Omental fat pad (tissue), 4 donors: ENCODE measurements around the gene MED16. TPM values are rescaled to one million over a fixed set of nuclear protein-coding genes. Genes with fewer than 3 reads are reported as not detected.

Experiments
- ATAC-seq: fragments of 150-250 bp; one replicate; pipeline ENCODE4 v1.9.1; 2016; ENCODE audit warnings: mild to moderate bottlenecking, moderate library complexity; ENCODE audit not compliant: low FRiP score
- DNase-seq: peaks from one replicate; pipeline ENCODE4 v3.0.0-alpha.2; 2019; ENCODE audit warnings: low spot score
- total RNA-seq, 4 donors: library from RNA; depleted of rRNA; stranded (reverse); fragments of >200 nt; gene quantifications; one replicate each; pipeline ENCODE4 v1.1.0, GENCODE V29; 2016
- TF ChIP-seq, protein P1 (sequence below), 3 donors: fragments of 450-650 bp; IDR thresholded peaks; one replicate each; pipeline ENCODE4 v1.5.1; 2016 to 2017; ENCODE audit warnings: antibody characterized with exemption in 3 of 3, mild to moderate bottlenecking in 3 of 3, moderate library complexity in 2 of 3

MED16 gene, protein sequence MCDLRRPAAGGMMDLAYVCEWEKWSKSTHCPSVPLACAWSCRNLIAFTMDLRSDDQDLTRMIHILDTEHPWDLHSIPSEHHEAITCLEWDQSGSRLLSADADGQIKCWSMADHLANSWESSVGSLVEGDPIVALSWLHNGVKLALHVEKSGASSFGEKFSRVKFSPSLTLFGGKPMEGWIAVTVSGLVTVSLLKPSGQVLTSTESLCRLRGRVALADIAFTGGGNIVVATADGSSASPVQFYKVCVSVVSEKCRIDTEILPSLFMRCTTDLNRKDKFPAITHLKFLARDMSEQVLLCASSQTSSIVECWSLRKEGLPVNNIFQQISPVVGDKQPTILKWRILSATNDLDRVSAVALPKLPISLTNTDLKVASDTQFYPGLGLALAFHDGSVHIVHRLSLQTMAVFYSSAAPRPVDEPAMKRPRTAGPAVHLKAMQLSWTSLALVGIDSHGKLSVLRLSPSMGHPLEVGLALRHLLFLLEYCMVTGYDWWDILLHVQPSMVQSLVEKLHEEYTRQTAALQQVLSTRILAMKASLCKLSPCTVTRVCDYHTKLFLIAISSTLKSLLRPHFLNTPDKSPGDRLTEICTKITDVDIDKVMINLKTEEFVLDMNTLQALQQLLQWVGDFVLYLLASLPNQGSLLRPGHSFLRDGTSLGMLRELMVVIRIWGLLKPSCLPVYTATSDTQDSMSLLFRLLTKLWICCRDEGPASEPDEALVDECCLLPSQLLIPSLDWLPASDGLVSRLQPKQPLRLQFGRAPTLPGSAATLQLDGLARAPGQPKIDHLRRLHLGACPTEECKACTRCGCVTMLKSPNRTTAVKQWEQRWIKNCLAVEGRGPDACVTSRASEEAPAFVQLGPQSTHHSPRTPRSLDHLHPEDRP
- total RNA-seq = 10 to 100 TPM; 20.1 to 34.0 (median 24.5) TPM

DNA sequence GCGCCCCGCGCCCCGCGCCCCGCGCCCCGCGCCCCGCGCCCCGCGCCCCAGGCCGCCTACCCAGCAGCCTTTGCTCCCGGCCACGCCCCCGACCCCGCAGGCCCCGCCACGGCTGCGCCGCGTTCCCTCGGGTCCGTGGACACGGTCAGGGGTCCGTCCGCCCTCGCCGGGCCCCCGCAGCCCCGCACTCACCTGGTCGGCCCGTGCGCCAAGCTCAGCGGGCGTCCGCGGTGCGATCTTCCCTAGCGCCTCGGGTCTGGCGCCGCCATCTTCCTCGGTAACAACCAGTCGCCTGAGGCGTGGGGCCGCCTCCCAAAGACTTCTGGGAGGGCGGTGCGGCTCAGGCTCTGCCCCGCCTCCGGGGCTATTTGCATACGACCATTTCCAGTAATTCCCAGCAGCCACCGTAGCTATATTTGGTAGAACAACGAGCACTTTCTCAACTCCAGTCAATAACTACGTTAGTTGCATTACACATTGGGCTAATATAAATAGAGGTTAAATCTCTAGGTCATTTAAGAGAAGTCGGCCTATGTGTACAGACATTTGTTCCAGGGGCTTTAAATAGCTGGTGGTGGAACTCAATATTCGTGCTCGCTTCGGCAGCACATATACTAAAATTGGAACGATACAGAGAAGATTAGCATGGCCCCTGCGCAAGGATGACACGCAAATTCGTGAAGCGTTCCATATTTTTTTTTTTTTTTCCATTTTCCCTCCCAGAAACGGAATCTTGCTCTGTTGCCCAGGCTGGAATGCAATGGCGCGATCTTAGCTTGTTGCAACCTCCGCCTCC is at the start of gene MED16, which contains the start of gene RNU6-9:
MED16 (minus strand) TSS at position 294 of the 796 bp plus-strand sequence. CDS start 2,056 bp downstream, outside the sequence.
RNU6-9 (plus strand) TSS at position 591 of the 796 bp plus-strand sequence.
- DNase-seq (peak; percentile 67), ATAC-seq (peak; percentile 95)
- TF ChIP-seq, protein P1, sequence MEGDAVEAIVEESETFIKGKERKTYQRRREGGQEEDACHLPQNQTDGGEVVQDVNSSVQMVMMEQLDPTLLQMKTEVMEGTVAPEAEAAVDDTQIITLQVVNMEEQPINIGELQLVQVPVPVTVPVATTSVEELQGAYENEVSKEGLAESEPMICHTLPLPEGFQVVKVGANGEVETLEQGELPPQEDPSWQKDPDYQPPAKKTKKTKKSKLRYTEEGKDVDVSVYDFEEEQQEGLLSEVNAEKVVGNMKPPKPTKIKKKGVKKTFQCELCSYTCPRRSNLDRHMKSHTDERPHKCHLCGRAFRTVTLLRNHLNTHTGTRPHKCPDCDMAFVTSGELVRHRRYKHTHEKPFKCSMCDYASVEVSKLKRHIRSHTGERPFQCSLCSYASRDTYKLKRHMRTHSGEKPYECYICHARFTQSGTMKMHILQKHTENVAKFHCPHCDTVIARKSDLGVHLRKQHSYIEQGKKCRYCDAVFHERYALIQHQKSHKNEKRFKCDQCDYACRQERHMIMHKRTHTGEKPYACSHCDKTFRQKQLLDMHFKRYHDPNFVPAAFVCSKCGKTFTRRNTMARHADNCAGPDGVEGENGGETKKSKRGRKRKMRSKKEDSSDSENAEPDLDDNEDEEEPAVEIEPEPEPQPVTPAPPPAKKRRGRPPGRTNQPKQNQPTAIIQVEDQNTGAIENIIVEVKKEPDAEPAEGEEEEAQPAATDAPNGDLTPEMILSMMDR (IDR thresholded peaks at IDR 0.05) = no peak

DNA sequence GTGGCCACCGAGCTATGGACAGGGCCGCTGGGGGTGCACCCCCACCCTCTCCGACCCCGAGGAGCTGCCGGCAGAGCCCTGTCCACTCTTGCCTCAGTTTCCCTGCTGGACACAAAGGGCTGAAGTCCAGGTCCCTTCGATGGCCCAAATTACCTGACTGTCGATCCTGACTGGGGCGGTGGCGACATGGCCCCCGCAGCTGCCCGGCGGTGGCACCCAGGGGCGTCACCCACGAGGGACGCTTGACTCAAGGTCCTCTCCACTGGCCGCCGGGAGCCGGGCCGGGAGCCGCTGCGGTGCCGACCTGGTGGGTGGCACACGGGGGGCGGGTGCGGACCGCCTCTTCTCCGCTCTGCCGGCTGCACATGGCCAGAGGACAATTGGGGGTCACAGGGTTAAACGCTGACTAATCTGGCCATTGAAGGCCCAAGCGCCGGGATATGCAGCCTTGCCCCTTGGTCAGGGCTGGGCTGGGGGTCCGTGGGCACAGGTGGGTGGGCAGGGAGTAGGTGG is 49.2 kb upstream of the MED16 start:
- ATAC-seq (no peak), DNase-seq (no peak)
- TF ChIP-seq, protein P1 (IDR thresholded peaks at IDR 0.05) = no peak

DNA sequence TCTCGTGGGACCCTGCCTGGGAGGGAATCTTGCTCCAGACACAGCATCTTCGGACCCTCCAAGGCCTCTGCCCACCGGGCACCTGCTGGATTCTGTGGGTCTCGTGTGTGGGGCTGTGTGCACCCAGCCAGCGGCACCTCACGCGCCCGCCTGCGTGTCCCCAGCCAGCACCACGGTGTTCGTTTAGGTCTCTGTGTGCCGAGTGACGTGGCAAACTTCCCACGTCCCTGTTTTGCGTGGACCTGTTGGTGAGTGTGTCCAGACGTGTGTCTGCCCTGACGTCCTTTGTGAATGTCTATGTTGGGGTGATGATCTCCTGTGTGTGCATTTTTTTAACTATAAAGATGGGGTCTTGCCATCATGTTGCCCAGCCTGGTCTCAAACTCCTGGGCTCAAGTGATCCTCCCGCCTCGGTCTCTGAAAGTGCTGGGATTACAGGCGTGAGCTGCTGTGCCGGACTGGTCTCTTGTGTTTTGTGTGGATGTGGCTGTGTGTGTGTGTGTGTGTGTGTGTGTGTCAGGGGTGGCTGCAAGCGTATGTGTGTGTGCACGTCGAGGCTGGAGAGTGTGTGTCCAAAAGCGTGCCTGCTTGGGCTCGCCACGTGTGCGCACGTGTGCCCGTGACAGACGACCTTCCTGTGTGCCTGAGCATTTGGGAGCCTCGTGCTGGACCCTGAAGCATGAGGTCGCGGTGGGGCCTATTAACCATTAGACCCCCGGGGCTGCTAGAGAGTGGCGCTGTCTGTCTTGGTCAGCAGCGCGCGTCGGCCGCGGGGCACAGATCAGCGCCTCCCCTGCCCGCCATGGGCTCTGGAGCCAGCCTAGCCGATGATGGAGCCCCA is 48.5 kb upstream of the MED16 start:
- no peak for DNase-seq
- peak; percentile 2 for ATAC-seq
- TF ChIP-seq, protein P1 (IDR thresholded peaks at IDR 0.05) = no peak

DNA sequence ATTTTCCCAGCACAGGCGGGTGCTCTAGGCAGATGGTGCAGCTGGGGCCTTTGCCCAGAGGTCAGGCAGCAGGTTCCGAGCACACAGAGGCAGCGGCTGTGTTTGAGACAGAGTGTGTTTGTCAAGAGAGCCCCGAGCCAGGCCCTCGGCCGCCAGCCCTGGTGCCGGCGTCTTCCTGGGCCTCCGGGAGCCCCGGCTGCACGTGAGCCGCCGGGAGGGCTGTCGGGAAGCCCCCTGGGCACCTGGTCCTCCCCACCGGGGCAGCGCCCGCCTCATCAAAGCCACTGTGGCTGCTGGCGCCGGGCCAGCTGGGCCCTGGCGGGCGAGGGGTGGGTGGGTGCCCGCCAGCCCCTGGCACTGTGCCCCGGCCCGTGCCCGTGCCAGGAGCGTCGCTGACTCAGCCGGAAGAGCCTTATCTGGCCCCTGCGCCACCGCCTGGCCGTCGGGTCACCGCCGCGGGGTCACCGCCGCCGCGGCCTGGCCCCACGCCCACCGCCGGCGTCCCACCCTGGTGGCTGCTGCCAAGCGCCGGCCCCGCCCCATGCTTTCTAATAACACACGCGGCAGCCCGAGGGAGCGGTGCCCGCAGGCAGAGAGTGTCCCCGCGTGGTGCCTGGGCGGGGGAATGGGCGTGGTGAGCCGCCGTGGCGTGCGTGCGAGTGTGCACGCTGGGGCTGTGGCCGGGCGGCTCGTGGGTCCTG is 47.8 kb upstream of the MED16 start:
- TF ChIP-seq, protein P1 (IDR thresholded peaks at IDR 0.05) = no peak
- DNase-seq (no peak), ATAC-seq (peak; percentile 63)

DNA sequence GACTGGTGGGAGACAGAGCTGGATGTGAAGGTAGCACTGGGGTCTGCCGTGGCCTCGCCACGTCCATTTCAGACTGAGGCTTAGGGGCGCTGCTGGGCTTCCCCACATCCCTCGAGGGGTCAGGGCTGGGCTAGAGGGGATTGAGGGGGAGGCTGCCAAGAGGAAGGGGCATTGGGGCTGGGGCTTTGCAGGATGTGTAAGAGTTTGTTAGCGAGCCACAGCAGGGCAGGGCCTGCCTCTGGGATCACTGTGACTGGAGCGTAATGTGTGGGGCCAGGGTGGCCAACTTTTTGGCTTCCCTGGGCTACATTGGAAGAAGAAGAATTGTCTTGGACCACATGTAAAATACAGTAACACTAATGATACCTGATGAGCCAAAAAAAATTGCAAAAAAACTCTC is 46.9 kb upstream of the MED16 start:
- ATAC-seq (no peak), DNase-seq (no peak)
- TF ChIP-seq, protein P1 (IDR thresholded peaks at IDR 0.05) = no peak
